Adrenal gland (tissue), 12 donors: ENCODE data around the gene TNFRSF1B. TPM values are rescaled to one million over a fixed set of nuclear protein-coding genes. Genes with fewer than 3 reads are reported as not detected.

Experiments used
- DNase-seq, 7 donors: peaks; one replicate each; pipeline ENCODE4 v3.0.0-alpha.2; 2019 to 2020
- H3K27ac ChIP-seq, 5 donors: fragments of 200-600 bp; sonication (generic) in 4 of 5; 1 replicate in 3 of 5; 2 replicates in 2 of 5; pipeline versions ENCODE4 v1.5.1 to v1.8.0; 2016 to 2020; ENCODE audit warnings: mild to moderate bottlenecking in 1 of 5
- H3K27me3 ChIP-seq: fragments of 200-600 bp; 2 replicates; pipeline ENCODE4 v1.8.0; 2021
- H3K36me3 ChIP-seq, 2 donors: fragments of 200-600 bp; replicated peaks in 1 of 2; 1 replicate in 1 of 2; 2 replicates in 1 of 2; pipeline versions ENCODE4 v1.5.1 to v1.8.0; 2018 to 2022
- H3K4me1 ChIP-seq, 2 donors: fragments of 200-600 bp; replicated peaks in 1 of 2; 1 replicate in 1 of 2; 2 replicates in 1 of 2; pipeline versions ENCODE4 v1.5.1 to v1.8.0; 2018 to 2021
- H3K4me3 ChIP-seq, 4 donors: fragments of 200-600 bp; sonication (generic) in 3 of 4; one replicate each; pipeline ENCODE4 v1.5.1; 2016 to 2018
- H3K9me3 ChIP-seq, 3 donors: fragments of 200-600 bp; sonication (generic) in 1 of 3; replicated peaks in 1 of 3; 1 replicate in 2 of 3; 2 replicates in 1 of 3; pipeline versions ENCODE4 v1.5.1 to v1.8.0; 2016 to 2021
- POLR2A ChIP-seq, 2 donors: fragments of 450-650 bp; IDR thresholded peaks; one replicate each; pipeline ENCODE4 v1.6.1; 2017; ENCODE audit warnings: antibody characterized with exemption in 2 of 2, mild to moderate bottlenecking in 2 of 2, moderate library complexity in 1 of 2
- WGBS, 4 donors: extraction: QIAGEN DNeasy Blood & Tissue Kit in 2 of 4; methylation state at CpG; one replicate each; pipeline versions ENCODE4 v1.1.5 to v1.1.7; 2013 to 2017; 5-methylcytosine and 5-hydroxymethylcytosine counted together
- intact Hi-C, 2 donors: fragments of 100-400 bp; cut with DNase I; formaldehyde crosslinking; loops; one replicate each; pipeline versions ENCODE4 v1.14.1 to v1.15.0; 2022 to 2023
- polyA plus RNA-seq, 3 donors: library from polyadenylated mRNA; stranded (reverse); fragments of 200-250 nt in 2 of 3; fragments of 350-450 nt in 1 of 3; fragmentation: Illumina TruSeq in 1 of 3; extraction: RNeasy Lipid Tissue Mini Kit (QIAGEN cat#74804) in 1 of 3; gene quantifications; one replicate each; pipeline ENCODE4 v1.2.3, GENCODE V29; 2013 to 2014
- total RNA-seq, 9 donors: library from RNA; depleted of rRNA in 4 of 9; stranded (reverse); fragments of >200 nt in 4 of 9; fragments of 120-200 nt in 1 of 9; fragmentation: NEBNext Ultra II Directional in 1 of 9; extraction: Animal tissue kit (Norgen Biotek cat#: 25700) in 1 of 9; gene quantifications; one replicate each; pipeline versions ENCODE4 v1.1.0 to v1.2.4, GENCODE V29; 2013 to 2023
- TF ChIP-seq, protein P1 (sequence below), 6 experiments: fragments of 450-650 bp in 4 of 6; fragments of 200-600 bp in 2 of 6; sonication (generic) in 1 of 6; IDR thresholded peaks; 1 replicate in 5 of 6; 2 replicates in 1 of 6; pipeline versions ENCODE4 v1.5.1 to v1.8.0; 2016 to 2021; ENCODE audit warnings: antibody characterized with exemption in 6 of 6, mild to moderate bottlenecking in 2 of 6, moderate library complexity in 1 of 6
- donor health status: healthy with polysubstance abuse.
- donor health status: Bipolar disorder and iron deficiency.
- donor health status: DM: yes; HTN: yes; CAD: no.
- donor health status: DM: no; HTN: no; CAD: no.
- donor health status: DM: no; HTN: no; CAD: no.
- donor health status: DM: yes; HTN: yes; CAD: no.

Gene TNFRSF1B
- total and polyA plus RNA-seq, 12 donors: 4.0 to 58.3 (median 32.5) TPM

DNA sequence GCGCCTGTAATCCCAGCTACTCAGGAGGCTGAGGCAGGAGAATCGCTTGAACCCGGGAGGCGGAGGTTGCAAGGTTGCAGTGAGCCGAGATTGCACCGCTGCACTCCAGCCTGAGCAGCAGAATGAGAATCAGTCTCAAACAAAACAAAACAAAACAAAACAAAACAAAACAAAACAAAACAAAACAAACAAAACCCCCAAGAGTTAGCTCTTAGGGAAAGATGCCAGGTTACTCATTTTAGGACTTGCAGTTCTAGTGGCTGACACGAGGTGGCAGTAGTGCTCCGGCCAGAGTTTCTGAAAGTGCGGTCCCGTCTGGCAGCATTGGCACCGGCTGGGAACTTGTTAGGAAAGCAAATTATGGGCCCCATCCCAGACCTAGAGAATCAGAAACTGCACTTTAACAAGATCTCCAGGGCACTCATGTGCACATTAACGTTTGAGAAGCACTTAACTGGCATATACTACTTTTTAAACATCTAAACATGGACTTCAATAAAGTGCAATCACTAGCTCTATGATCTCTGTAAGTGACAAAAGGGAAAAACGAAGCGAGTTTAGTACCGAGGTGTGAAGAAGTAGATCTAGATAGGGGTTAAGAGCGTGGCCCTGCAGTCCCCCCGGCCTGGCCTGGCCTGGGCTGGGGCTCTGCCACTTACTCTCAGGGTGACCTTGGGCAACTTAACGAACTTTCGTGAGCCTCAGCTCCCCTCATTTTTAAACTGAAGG lies 41.9 kb upstream of the TNFRSF1B start:
- no peak overlapping the region for H3K4me3 ChIP-seq
- intact Hi-C loops: loop anchor here (2.0 kb wide), 1 partner anchor 84 kb away; no protein-coding TSS in a partner anchor
- WGBS, 4 donors: 31 to 41% (median 38%) methylated on average over 18 to 19 of the region's 19 CpGs
- peaks cover 6 to 13% of the 10 kb centered on the region in 2 donors for H3K4me1 ChIP-seq
- peak overlapping the region in 1 of 5 donors; percentile 21 for H3K27ac ChIP-seq
- no peaks in the 10 kb centered on the region for H3K27me3 ChIP-seq
- TF ChIP-seq POLR2A (IDR thresholded peaks at IDR 0.05): no peak
- TF ChIP-seq, protein P1, sequence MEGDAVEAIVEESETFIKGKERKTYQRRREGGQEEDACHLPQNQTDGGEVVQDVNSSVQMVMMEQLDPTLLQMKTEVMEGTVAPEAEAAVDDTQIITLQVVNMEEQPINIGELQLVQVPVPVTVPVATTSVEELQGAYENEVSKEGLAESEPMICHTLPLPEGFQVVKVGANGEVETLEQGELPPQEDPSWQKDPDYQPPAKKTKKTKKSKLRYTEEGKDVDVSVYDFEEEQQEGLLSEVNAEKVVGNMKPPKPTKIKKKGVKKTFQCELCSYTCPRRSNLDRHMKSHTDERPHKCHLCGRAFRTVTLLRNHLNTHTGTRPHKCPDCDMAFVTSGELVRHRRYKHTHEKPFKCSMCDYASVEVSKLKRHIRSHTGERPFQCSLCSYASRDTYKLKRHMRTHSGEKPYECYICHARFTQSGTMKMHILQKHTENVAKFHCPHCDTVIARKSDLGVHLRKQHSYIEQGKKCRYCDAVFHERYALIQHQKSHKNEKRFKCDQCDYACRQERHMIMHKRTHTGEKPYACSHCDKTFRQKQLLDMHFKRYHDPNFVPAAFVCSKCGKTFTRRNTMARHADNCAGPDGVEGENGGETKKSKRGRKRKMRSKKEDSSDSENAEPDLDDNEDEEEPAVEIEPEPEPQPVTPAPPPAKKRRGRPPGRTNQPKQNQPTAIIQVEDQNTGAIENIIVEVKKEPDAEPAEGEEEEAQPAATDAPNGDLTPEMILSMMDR (IDR thresholded peaks at IDR 0.05): peak; percentile 95 to 99 (median 98)
- H3K36me3 ChIP-seq: no peaks in the 10 kb centered on the region
- DNase-seq: peak; percentile 69 to 91 (median 80)
- no peaks in the 10 kb centered on the region for H3K9me3 ChIP-seq

DNA sequence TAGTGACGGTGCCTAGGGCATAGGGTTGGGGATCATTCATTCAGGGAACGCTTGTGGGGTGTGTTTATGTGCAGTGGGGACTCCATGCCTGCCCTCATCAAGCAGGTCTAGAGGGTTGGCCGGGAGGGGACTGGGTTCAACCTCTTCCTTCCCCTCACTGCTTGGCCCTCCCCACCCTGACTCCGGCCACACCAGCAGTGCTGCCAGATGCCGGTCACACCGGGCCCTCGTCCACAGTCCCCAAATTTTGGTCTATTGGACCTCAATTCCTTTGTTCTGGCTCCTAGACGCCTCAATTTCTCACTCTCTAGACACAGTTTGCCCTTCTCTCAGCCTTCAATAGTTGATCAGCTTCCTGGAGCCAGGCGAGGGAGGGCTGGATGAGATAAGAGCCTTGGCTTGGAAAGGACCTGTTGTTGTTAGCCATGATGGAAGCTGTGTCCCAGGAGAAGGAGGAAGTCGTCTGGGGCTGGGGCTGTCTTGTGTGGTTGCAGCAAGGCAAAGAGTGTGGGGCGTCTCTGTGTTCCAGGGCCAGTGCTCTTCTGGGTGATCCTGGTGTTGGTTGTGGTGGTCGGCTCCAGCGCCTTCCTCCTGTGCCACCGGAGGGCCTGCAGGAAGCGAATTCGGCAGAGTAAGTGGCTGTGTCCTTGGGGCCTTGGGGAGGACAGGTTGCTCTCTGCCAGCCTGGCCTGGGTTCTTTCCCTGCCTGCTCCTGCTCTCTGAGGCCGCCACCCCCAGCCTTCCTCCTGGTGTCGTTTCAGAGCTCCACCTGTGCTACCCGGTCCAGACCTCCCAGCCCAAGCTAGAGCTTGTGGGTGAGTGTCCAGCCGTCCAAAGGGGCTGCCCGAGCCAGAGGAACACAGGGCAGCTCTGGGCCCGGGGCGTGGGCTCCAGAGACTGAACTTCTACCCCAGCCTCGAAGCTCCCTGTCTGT lies 41.1 kb upstream of the TNFRSF1B start:
- 61 to 76% (median 69%) methylated on average over 15 to 24 of the region's 24 CpGs for WGBS, 4 donors
- intact Hi-C loops: loop anchor here (2.0 kb wide), 1 partner anchor 83 kb away; no protein-coding TSS in a partner anchor
- no peaks in the 10 kb centered on the region for H3K9me3 ChIP-seq
- H3K4me1 ChIP-seq: peaks cover 6 to 18% of the 10 kb centered on the region in 2 donors
- DNase-seq: peak in 2 of 7 donors; percentile 49 to 62
- H3K36me3 ChIP-seq: no peaks in the 10 kb centered on the region
- H3K27ac ChIP-seq: peak overlapping the region in 1 of 5 donors; percentile 21
- TF ChIP-seq, protein P1 (IDR thresholded peaks at IDR 0.05): no peak
- no peak overlapping the region for H3K4me3 ChIP-seq
- H3K27me3 ChIP-seq: no peaks in the 10 kb centered on the region

DNA sequence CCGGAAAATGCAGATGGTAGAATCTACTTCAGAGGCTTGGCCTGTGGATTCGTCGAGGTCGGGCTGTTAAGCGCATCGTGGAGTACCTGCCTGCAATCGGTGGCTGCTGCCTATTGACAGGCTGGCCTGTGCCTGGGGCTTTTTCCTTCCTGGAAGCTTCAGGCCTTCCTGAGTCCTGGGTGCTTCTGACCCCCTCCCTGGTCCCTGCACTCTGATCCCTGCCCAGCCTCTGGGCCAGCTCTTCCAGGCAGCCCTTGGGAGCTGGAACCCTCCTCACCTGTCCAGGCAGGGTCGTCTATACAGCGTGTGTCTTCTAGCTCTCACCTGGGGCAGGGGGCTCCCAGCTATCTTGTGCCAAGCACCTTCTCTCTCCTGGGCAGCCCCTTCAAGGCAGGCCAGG lies 40.0 kb upstream of the TNFRSF1B start:
- intact Hi-C loops: no loop called here
- no peak overlapping the region for H3K4me3 ChIP-seq
- H3K9me3 ChIP-seq: no peaks in the 10 kb centered on the region
- no peaks in the 10 kb centered on the region for H3K36me3 ChIP-seq
- H3K27ac ChIP-seq: no peak overlapping the region
- DNase-seq: no peak
- TF ChIP-seq, protein P1 (IDR thresholded peaks at IDR 0.05): no peak
- no peak for TF ChIP-seq POLR2A (IDR thresholded peaks at IDR 0.05)
- no peaks in the 10 kb centered on the region for H3K27me3 ChIP-seq
- WGBS, 4 donors: 92 to 95% (median 93%) methylated on average over 6 to 9 of the region's 9 CpGs
- H3K4me1 ChIP-seq: peaks cover 6 to 21% of the 10 kb centered on the region in 2 donors

DNA sequence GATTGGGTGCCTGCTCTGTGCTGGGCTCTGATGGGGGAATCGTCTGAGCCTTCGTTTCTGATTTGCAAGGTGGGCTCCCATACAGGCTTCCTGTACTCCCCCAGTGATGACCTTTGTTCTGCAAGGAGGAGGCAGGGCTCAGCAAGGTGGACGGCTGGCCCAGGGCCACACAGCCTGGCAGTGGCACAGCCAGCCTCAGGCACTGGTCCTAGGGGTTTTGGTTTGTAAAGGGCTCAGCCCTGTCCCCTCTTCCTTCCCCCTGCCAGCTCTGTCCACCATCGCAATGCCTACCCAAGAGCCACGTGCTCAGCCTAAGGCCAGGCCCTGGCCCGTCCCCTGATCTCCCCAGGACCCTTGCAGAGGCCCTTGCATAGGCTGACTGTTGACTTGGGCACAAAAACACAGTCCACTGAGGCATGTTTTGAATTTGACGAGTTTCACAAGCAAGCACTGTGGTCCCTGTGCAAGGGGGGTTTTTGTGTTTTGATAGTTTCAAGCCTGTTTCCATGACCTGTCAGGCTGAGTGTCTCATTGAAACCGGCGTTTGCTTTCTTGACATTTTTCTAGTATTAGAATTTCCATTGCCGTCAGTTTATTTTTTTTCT lies 39.5 kb upstream of the TNFRSF1B start:
- H3K36me3 ChIP-seq: no peaks in the 10 kb centered on the region
- H3K4me3 ChIP-seq: no peak overlapping the region
- intact Hi-C loops: no loop called here
- TF ChIP-seq, protein P1 (IDR thresholded peaks at IDR 0.05): no peak
- TF ChIP-seq POLR2A (IDR thresholded peaks at IDR 0.05): no peak
- H3K27ac ChIP-seq: no peak overlapping the region
- no peaks in the 10 kb centered on the region for H3K27me3 ChIP-seq
- peaks cover 6 to 24% of the 10 kb centered on the region in 2 donors for H3K4me1 ChIP-seq
- no peak for DNase-seq
- 85 to 90% (median 88%) methylated on average over 9 to 10 of the region's 10 CpGs for WGBS, 4 donors
- no peaks in the 10 kb centered on the region for H3K9me3 ChIP-seq
